ENCODE results near the gene IQGAP2. TPM values are rescaled to one million over a fixed set of nuclear protein-coding genes. Genes with fewer than 3 reads are reported as not detected.
A peak's percentile ranks its signal among the peaks of the same experiment; 100 is the strongest.

The IQGAP2 gene
- total and polyA plus RNA-seq, 2 of the 8 experiments (the other 6 are each of a cell fraction or from before 2014, with no cell fraction given) = 19.7 to 66.0 TPM

DNA sequence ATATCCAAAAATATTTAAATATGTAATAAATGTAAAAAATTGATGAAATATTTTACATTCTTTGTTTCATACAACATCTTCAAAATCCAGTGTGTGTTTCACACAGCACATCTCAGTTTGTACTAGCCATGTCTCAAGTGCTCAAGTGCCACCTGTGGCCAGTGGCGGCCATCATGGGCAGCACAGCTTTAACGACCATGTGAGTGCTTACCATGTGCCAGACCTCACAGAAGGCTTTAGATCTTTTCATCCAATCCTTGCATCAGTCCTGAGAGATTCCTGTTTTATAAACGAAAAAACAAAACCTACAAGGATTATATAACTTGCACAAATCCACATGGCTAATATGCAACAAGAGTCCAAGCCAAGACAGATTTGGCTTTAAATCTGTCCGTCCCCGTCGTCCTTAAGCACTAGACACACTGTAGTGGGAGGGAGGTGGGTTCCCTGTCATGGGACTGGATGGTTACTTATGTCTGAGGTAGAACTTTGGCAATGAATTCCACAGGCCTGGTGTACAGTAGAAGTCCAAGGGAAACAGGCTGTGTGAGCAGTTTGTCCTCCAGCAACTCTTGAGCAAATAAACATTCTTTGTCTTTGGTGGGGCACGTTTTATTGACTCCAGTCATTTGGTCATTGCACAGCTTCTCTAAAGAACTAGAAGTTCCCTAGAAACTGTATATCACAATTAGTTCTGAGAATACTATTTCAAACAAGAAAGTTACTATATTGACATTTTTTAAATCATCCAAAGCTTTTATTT, 287.8 kb downstream of the IQGAP2 start:
- Histone ChIP-seq H3K9ac (replicated peaks in 1 of 4; ENCODE audit: extremely low read depth in 1 of 4, low read depth in 3 of 4, low read length in 3 of 4) (no peak overlapping the region), H2BK15ac (ENCODE audit: low read length) (no peak overlapping the region), H3K79me2 (ENCODE audit: control insufficient read depth in 1 of 2, insufficient read depth in 2 of 2, low read length in 2 of 2) (no peaks in the 10 kb centered on the region), H3K56ac (replicated peaks; ENCODE audit: insufficient read length, low read depth, low read length) (no peak overlapping the region), H2BK20ac (ENCODE audit: low read length) (no peak overlapping the region), H4K91ac (replicated peaks; ENCODE audit: insufficient read length, low read length) (no peak overlapping the region), H3K4me1 (replicated peaks in 1 of 4; ENCODE audit: control insufficient read depth in 3 of 4, insufficient read depth in 4 of 4, low read length in 3 of 4) (no peaks in the 10 kb centered on the region), H3K36me3 (ENCODE audit: control insufficient read depth in 2 of 4, insufficient read depth in 4 of 4, low read length in 3 of 4) (peaks cover 0 to 7% (median 1%) of the 10 kb centered on the region in 4 experiments; a peak in 2 of 8 replicates), H3K27me3 (replicated peaks in 1 of 4; ENCODE audit: control insufficient read depth in 3 of 4, extremely low read depth in 1 of 4, insufficient read depth in 3 of 4, low read length in 3 of 4) (no peaks in the 10 kb centered on the region), H3K4me3 (ENCODE audit: extremely low read depth in 1 of 4, insufficient read depth in 2 of 4, low read depth in 3 of 4, low read length in 4 of 4) (no peak overlapping the region), H2BK5ac (ENCODE audit: low read depth, low read length) (no peak overlapping the region), H4K5ac (ENCODE audit: insufficient read length, low read depth, low read length) (no peak overlapping the region), H3K14ac (ENCODE audit: insufficient read length) (no peak overlapping the region), H3K18ac (ENCODE audit: extremely low read depth, low read length) (no peak overlapping the region), H3K27ac (ENCODE audit: low read depth, low read length) (no peak overlapping the region), H2AFZ (ENCODE audit: low read length) (no peak overlapping the region), H2BK12ac (ENCODE audit: low read depth, low read length) (no peak overlapping the region), H4K20me1 (replicated peaks in 1 of 2; ENCODE audit: control insufficient read depth in 1 of 2, insufficient read depth in 2 of 2, low read length in 2 of 2) (no peaks in the 10 kb centered on the region), H3K4ac (replicated peaks; ENCODE audit: insufficient read length, low read depth, low read length) (no peak overlapping the region), H4K8ac (ENCODE audit: extremely low read depth, insufficient read depth, low read length) (no peak overlapping the region), H3K9me3 (ENCODE audit: insufficient read depth in 2 of 2, low read depth in 1 of 2, low read length in 1 of 2) (no peaks in the 10 kb centered on the region), H3K23me2 (ENCODE audit: low read depth, low read length) (no peaks in the 10 kb centered on the region), H2AK5ac (ENCODE audit: low read depth, low read length) (no peak overlapping the region), H3K23ac (ENCODE audit: insufficient read length) (no peak overlapping the region), H3K79me1 (ENCODE audit: low read depth, low read length) (no peaks in the 10 kb centered on the region), H3K4me2 (ENCODE audit: insufficient read depth in 1 of 2, low read depth in 2 of 2, low read length in 2 of 2) (no peak overlapping the region), H2BK120ac (replicated peaks; ENCODE audit: low read depth, low read length) (no peak overlapping the region)
- TF ChIP-seq KDM5A (IDR thresholded peaks at IDR 0.05; ENCODE audit: low read length) = no peak
- TF ChIP-seq YY1 (IDR thresholded peaks at IDR 0.05; ENCODE audit: low read depth, low read length) = peak; percentile 35; the same call in 1 of the 2 replicates
- ChIA-PET POLR2A (ENCODE audit: partially characterized antibody) (no interaction called here), CTCF (ENCODE audit: partially characterized antibody) (interaction anchor here (0.6 to 1.5 kb wide), 5 partner anchors 12 to 89 kb away, joined by 3 to 4 read pairs (median 3); no protein-coding TSS in a partner anchor)
- 82% methylated on average over 7 of the region's 7 CpGs; no CpG with 5 or more reads in 1 of the 2 experiments for WGBS, 2 experiments (ENCODE audit: extremely low coverage in 1 of 2, insufficient coverage in 1 of 2, insufficient read length in 1 of 2, insufficient replicate concordance in 2 of 2, low coverage in 1 of 2, low lambda C conversion rate in 2 of 2, missing lambda C conversion rate in 1 of 2)
- no peak for FAIRE-seq
- no peak for DNase-seq (ENCODE audit: low read depth in 1 of 2, low spot score in 2 of 2)

All from H1 (cell line).